ENCODE measurements around the gene CSMD2. TPM values are rescaled to one million over a fixed set of nuclear protein-coding genes. Genes with fewer than 3 reads are reported as not detected.

Gene CSMD2
- total RNA-seq, 2 donors from 2014 or later = not detected

- Mint-ChIP-seq H3K4me3 (no peak overlapping the region), H3K9me3 (peaks cover 4% of the 10 kb centered on the region), H3K36me3 (ENCODE audit: low read depth) (no peaks in the 10 kb centered on the region), H3K27me3 (peaks cover 15% of the 10 kb centered on the region), H3K4me1 (no peaks in the 10 kb centered on the region), H3K27ac (no peak overlapping the region)
- ATAC-seq (replicated peaks) = no peak
Measured at GRCh38 chr1:34066166-34066565, 98.9 kb downstream of the CSMD2 start.

GRCh38 chr1:34065498-34065897 lies 99.5 kb downstream of the CSMD2 start:
- Mint-ChIP-seq H3K4me1 (no peaks in the 10 kb centered on the region), H3K27me3 (peaks cover 10% of the 10 kb centered on the region), H3K27ac (no peak overlapping the region), H3K4me3 (no peak overlapping the region), H3K9me3 (peaks cover 4% of the 10 kb centered on the region), H3K36me3 (ENCODE audit: low read depth) (no peaks in the 10 kb centered on the region)
- ATAC-seq (replicated peaks) = no peak

DNA sequence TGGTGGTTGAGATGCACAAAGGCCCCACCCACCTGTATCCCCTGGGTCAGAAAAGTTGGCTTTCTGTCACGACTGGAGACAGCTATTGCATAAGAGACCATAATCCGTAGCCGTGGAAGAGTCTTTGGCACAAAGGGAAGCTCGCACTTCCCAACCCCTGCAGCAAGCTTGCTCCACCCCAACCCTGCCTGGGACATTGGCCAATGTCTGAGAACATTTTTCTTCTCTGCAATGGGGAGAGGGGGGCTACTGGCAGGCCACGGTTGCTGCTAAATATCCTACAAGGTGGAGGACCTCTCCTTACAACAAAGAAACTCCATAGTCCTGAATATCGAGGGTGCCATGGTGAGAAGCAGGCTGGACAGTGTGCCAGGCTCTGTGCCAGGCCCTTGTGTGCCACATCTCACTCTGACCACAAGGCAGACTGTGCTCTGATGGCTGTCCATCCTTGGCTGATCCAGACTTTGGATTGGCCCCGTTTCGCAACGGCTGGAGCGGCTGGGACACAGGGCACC lies 104.1 kb downstream of the CSMD2 start:
- no peaks in the 10 kb centered on the region for H3K36me3 Mint-ChIP-seq (ENCODE audit: low read depth)
- peaks cover 15% of the 10 kb centered on the region for H3K27me3 Mint-ChIP-seq
- peaks cover 4% of the 10 kb centered on the region for H3K9me3 Mint-ChIP-seq
- no peak for ATAC-seq (replicated peaks)
- no peak overlapping the region for H3K27ac Mint-ChIP-seq
- H3K4me1 Mint-ChIP-seq = no peaks in the 10 kb centered on the region
- no peak overlapping the region for H3K4me3 Mint-ChIP-seq

DNA sequence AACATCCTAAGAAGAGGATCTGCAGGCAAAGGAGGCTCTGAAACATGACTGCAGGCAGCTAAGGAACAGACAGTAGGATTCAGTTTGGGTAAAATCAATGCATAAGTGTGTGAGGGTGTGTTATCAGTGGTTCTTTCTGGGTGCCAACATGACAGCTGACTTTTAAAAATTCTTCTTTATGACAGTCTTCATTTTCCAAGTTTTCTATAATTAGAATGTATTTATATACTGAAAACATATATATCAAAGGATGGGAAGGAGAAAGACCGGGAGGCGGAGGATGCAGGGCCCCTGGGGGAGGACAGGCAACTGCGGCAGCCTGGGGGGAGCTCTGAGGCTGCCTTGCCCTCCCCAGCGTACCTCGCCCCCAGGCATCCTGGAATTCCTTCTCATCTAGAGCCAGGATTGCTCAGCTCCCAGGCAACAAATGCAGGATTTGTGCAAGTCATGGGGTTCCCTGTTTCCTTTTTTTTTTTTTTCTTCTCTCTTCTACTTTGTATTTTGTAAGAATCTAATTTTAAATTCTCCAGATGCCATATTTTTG lies 104.8 kb downstream of the CSMD2 start:
- ATAC-seq (replicated peaks) = no peak
- no peak overlapping the region for H3K27ac Mint-ChIP-seq
- H3K27me3 Mint-ChIP-seq = peaks cover 15% of the 10 kb centered on the region
- H3K9me3 Mint-ChIP-seq = peaks cover 4% of the 10 kb centered on the region
- H3K36me3 Mint-ChIP-seq (ENCODE audit: low read depth) = no peaks in the 10 kb centered on the region
- H3K4me3 Mint-ChIP-seq = no peak overlapping the region
- no peaks in the 10 kb centered on the region for H3K4me1 Mint-ChIP-seq

- Mint-ChIP-seq H3K4me3 (no peak overlapping the region), H3K4me1 (no peaks in the 10 kb centered on the region), H3K27me3 (peaks cover 19% of the 10 kb centered on the region), H3K9me3 (no peaks in the 10 kb centered on the region), H3K27ac (no peak overlapping the region), H3K36me3 (ENCODE audit: low read depth) (no peaks in the 10 kb centered on the region)
- no peak for ATAC-seq (replicated peaks)
Measured at GRCh38 chr1:34057347-34058130, 107.5 kb downstream of the CSMD2 start.

GRCh38 chr1:34055818-34056217 lies 109.2 kb downstream of the CSMD2 start:
- Mint-ChIP-seq H3K36me3 (ENCODE audit: low read depth) (no peaks in the 10 kb centered on the region), H3K27ac (no peak overlapping the region), H3K4me1 (no peaks in the 10 kb centered on the region), H3K9me3 (no peaks in the 10 kb centered on the region), H3K4me3 (no peak overlapping the region), H3K27me3 (peaks cover 20% of the 10 kb centered on the region)
- no peak for ATAC-seq (replicated peaks)

- no peaks in the 10 kb centered on the region for H3K36me3 Mint-ChIP-seq (ENCODE audit: low read depth)
- peaks cover 18% of the 10 kb centered on the region for H3K27me3 Mint-ChIP-seq
- no peak overlapping the region for H3K27ac Mint-ChIP-seq
- no peaks in the 10 kb centered on the region for H3K4me1 Mint-ChIP-seq
- no peak overlapping the region for H3K4me3 Mint-ChIP-seq
- H3K9me3 Mint-ChIP-seq = no peaks in the 10 kb centered on the region
- no peak for ATAC-seq (replicated peaks)
Measured at GRCh38 chr1:34054920-34055319, 110.1 kb downstream of the CSMD2 start.

DNA sequence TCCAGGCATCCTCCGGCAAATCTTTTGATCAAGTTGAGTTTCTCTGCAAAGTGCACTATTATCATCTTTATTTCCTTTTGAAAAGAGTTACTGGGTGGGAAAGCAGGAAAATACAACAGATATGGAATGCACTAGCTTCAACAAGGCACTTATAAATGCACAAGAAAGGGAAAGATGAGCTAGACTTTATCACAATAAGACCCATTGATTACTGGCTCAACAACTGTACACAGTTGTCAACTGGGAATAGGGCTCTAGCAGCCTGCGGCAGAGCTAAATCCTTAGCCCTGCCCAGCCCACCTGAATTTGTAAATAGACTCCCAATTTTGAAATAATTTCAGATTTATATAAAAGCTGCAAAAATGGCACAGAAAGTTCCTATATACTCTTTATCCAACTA lies 111.4 kb downstream of the CSMD2 start:
- Mint-ChIP-seq H3K9me3 (no peaks in the 10 kb centered on the region), H3K27me3 (peaks cover 11% of the 10 kb centered on the region), H3K36me3 (ENCODE audit: low read depth) (no peaks in the 10 kb centered on the region), H3K4me1 (no peaks in the 10 kb centered on the region), H3K4me3 (no peak overlapping the region), H3K27ac (no peak overlapping the region)
- no peak for ATAC-seq (replicated peaks)

- peaks cover 8% of the 10 kb centered on the region for H3K27me3 Mint-ChIP-seq
- no peaks in the 10 kb centered on the region for H3K4me1 Mint-ChIP-seq
- no peaks in the 10 kb centered on the region for H3K36me3 Mint-ChIP-seq (ENCODE audit: low read depth)
- no peak overlapping the region for H3K27ac Mint-ChIP-seq
- no peak overlapping the region for H3K4me3 Mint-ChIP-seq
- no peaks in the 10 kb centered on the region for H3K9me3 Mint-ChIP-seq
- ATAC-seq (replicated peaks) = no peak
Measured at GRCh38 chr1:34052565-34052964, 112.5 kb downstream of the CSMD2 start.

GRCh38 chr1:34050709-34051485 lies 114.1 kb downstream of the CSMD2 start:
- Mint-ChIP-seq H3K4me3 (no peak overlapping the region), H3K36me3 (ENCODE audit: low read depth) (no peaks in the 10 kb centered on the region), H3K27me3 (peaks cover 14% of the 10 kb centered on the region), H3K27ac (no peak overlapping the region), H3K4me1 (no peaks in the 10 kb centered on the region), H3K9me3 (no peaks in the 10 kb centered on the region)
- ATAC-seq (replicated peaks) = no peak

DNA sequence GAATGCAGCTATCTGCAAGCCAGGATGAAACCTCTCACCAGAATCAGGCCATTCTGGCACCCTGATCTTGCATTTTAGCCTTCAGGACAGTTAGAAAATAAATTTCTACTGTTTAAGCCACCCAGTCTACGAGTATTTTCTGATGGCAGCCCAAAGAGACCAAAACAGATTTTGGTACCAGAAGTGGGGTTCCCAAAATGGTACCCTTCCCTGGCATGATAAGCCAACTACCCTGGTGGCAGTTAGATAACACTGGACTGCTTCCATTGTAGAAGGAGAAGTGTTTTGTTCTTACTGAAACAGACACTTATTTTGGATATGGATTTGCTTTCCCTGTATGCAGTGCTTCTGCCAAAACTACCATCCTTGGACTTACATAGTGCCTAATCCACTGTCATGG lies 115.0 kb downstream of the CSMD2 start:
- Mint-ChIP-seq H3K36me3 (ENCODE audit: low read depth) (no peaks in the 10 kb centered on the region), H3K4me3 (no peak overlapping the region), H3K9me3 (no peaks in the 10 kb centered on the region), H3K27me3 (peaks cover 14% of the 10 kb centered on the region), H3K4me1 (no peaks in the 10 kb centered on the region), H3K27ac (no peak overlapping the region)
- ATAC-seq (replicated peaks) = no peak

GRCh38 chr1:34049477-34049876 lies 115.6 kb downstream of the CSMD2 start:
- no peaks in the 10 kb centered on the region for H3K4me1 Mint-ChIP-seq
- H3K9me3 Mint-ChIP-seq = no peaks in the 10 kb centered on the region
- no peak overlapping the region for H3K4me3 Mint-ChIP-seq
- peaks cover 14% of the 10 kb centered on the region for H3K27me3 Mint-ChIP-seq
- no peak overlapping the region for H3K27ac Mint-ChIP-seq
- no peaks in the 10 kb centered on the region for H3K36me3 Mint-ChIP-seq (ENCODE audit: low read depth)
- ATAC-seq (replicated peaks) = no peak

- Mint-ChIP-seq H3K4me1 (no peaks in the 10 kb centered on the region), H3K27ac (no peak overlapping the region), H3K4me3 (no peak overlapping the region), H3K27me3 (peaks cover 2% of the 10 kb centered on the region), H3K9me3 (no peaks in the 10 kb centered on the region), H3K36me3 (ENCODE audit: low read depth) (no peaks in the 10 kb centered on the region)
- no peak for ATAC-seq (replicated peaks)
Measured at GRCh38 chr1:34037856-34038255, 127.2 kb downstream of the CSMD2 start.

DNA sequence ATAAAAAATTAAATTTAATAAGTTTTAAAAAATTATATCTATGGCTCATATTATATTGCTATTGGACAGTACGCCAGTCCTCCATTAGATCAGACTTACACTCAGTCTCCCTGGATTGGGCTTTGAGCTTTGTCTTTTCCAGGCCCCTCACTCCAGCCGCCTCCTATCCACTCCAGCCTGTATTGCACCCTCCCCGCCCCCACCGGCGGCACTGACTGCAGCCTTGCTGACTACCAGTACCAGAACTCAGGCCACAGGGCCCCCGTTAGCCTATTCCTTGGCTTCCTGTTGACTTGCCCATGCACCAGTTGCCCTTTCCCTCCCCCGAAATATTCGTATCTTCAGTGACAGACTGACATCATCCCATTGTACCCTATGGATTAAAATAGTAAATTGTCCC lies 127.9 kb downstream of the CSMD2 start:
- Mint-ChIP-seq H3K27ac (no peak overlapping the region), H3K36me3 (ENCODE audit: low read depth) (no peaks in the 10 kb centered on the region), H3K27me3 (peaks cover 8% of the 10 kb centered on the region), H3K4me1 (no peaks in the 10 kb centered on the region), H3K4me3 (no peak overlapping the region), H3K9me3 (no peaks in the 10 kb centered on the region)
- ATAC-seq (replicated peaks) = no peak

DNA sequence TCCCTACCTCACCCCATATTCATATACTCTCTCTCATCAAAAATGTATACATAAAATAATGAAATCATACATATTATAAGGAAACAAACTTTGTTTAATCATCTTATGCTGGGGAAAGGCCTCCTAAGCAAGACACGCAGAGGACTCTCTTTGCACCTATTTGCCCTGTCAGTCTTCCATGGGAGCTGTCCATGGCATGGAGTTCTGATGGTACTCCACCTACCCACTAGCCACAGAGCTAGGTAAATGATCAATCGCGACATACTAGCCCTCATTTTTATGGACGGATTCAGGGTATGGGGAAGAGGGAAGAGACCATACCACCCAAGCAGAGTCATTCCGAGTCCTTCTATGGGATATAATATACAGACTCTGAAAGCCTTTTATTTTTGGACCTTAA lies 131.0 kb downstream of the CSMD2 start:
- Mint-ChIP-seq H3K9me3 (no peaks in the 10 kb centered on the region), H3K4me3 (no peak overlapping the region), H3K4me1 (no peaks in the 10 kb centered on the region), H3K36me3 (ENCODE audit: low read depth) (no peaks in the 10 kb centered on the region), H3K27me3 (peaks cover 15% of the 10 kb centered on the region), H3K27ac (no peak overlapping the region)
- ATAC-seq (replicated peaks) = no peak
